ENCODE data around the gene ALX4. TPM values are rescaled to one million over a fixed set of nuclear protein-coding genes. Genes with fewer than 3 reads are reported as not detected.

Gene ALX4
- total and polyA plus RNA-seq, 2 of the 8 experiments (the other 6 are each of a cell fraction or from before 2014, with no cell fraction given) = not detected

GRCh38 chr11:44334356-44335004 is 24.5 kb upstream of the ALX4 start:
- H4K8ac ChIP-seq (ENCODE audit: extremely low read depth, insufficient read depth, low read length) = no peak overlapping the region
- no peak overlapping the region for H4K91ac ChIP-seq (replicated peaks; ENCODE audit: insufficient read length, low read length)
- H4K20me1 ChIP-seq (replicated peaks in 1 of 2; ENCODE audit: control insufficient read depth in 1 of 2, insufficient read depth in 2 of 2, low read length in 2 of 2) = no peaks in the 10 kb centered on the region
- POLR2A ChIA-PET (ENCODE audit: partially characterized antibody) = interaction anchor here (0.9 to 2.5 kb wide), 6 partner anchors 9 to 27 kb away, joined by 3 to 11 read pairs (median 9); no protein-coding TSS in a partner anchor
- no peak overlapping the region for H4K5ac ChIP-seq (ENCODE audit: insufficient read length, low read depth, low read length)
- H3K56ac ChIP-seq (replicated peaks; ENCODE audit: insufficient read length, low read depth, low read length) = no peak overlapping the region
- H3K18ac ChIP-seq (ENCODE audit: extremely low read depth, low read length) = 0 out of 2 replicates have a peak overlapping the region, but pooled peaks have one; percentile 27
- 0 out of 2 replicates have a peak overlapping the region, but pooled peaks have one; percentile 26 for H2AK5ac ChIP-seq (ENCODE audit: low read depth, low read length)
- no peak overlapping the region for H3K14ac ChIP-seq (ENCODE audit: insufficient read length)
- H3K23me2 ChIP-seq (ENCODE audit: low read depth, low read length) = no peaks in the 10 kb centered on the region; the same call in 1 of the 2 replicates
- H3K79me2 ChIP-seq (ENCODE audit: control insufficient read depth in 1 of 2, insufficient read depth in 2 of 2, low read length in 2 of 2) = no peaks in the 10 kb centered on the region
- no peak overlapping the region for H3K27ac ChIP-seq (ENCODE audit: low read depth, low read length)
- no peak overlapping the region for H2BK120ac ChIP-seq (replicated peaks; ENCODE audit: low read depth, low read length)
- peak; percentile 84 for FAIRE-seq
- peak in 1 of 2 experiments; percentile 63 for DNase-seq (ENCODE audit: low read depth in 1 of 2, low spot score in 2 of 2)
- CTCF ChIA-PET (ENCODE audit: partially characterized antibody) = interaction anchor here (0.6 to 7.0 kb wide), 16 partner anchors 9 to 231 kb away, joined by 3 to 47 read pairs (median 4); no protein-coding TSS in a partner anchor
- peak overlapping the region; percentile 29; the same call in 1 of the 2 replicates for H2BK20ac ChIP-seq (ENCODE audit: low read length)
- WGBS, 2 experiments (ENCODE audit: extremely low coverage in 1 of 2, insufficient coverage in 1 of 2, insufficient read length in 1 of 2, insufficient replicate concordance in 2 of 2, low coverage in 1 of 2, low lambda C conversion rate in 2 of 2, missing lambda C conversion rate in 1 of 2) = 3% methylated on average over 7 of the region's 7 CpGs; no CpG with 5 or more reads in 1 of the 2 experiments
- H3K27me3 ChIP-seq (replicated peaks in 1 of 4; ENCODE audit: control insufficient read depth in 3 of 4, extremely low read depth in 1 of 4, insufficient read depth in 3 of 4, low read length in 3 of 4) = peaks cover 7 to 66% (median 59%) of the 10 kb centered on the region in 4 experiments
- H3K4ac ChIP-seq (replicated peaks; ENCODE audit: insufficient read length, low read depth, low read length) = no peak overlapping the region
- H3K9ac ChIP-seq (replicated peaks in 1 of 4; ENCODE audit: extremely low read depth in 1 of 4, low read depth in 3 of 4, low read length in 3 of 4) = no peak overlapping the region
- H2AFZ ChIP-seq (ENCODE audit: low read length) = no peak overlapping the region
- peak overlapping the region in 3 of 4 experiments; percentile 7 to 46 (median 14); a peak in 4 of 8 replicates for H3K4me3 ChIP-seq (ENCODE audit: extremely low read depth in 1 of 4, insufficient read depth in 2 of 4, low read depth in 3 of 4, low read length in 4 of 4)
- no peaks in the 10 kb centered on the region for H3K79me1 ChIP-seq (ENCODE audit: low read depth, low read length)
- H3K4me2 ChIP-seq (ENCODE audit: insufficient read depth in 1 of 2, low read depth in 2 of 2, low read length in 2 of 2) = peak overlapping the region; percentile 60 to 72
- no peaks in the 10 kb centered on the region for H3K36me3 ChIP-seq (ENCODE audit: control insufficient read depth in 2 of 4, insufficient read depth in 4 of 4, low read length in 3 of 4)
- H2BK15ac ChIP-seq (ENCODE audit: low read length) = peak overlapping the region; percentile 84; the same call in 1 of the 2 replicates
- H2BK5ac ChIP-seq (ENCODE audit: low read depth, low read length) = no peak overlapping the region
- peak overlapping the region; percentile 39; the same call in 1 of the 2 replicates for H2BK12ac ChIP-seq (ENCODE audit: low read depth, low read length)
- no peaks in the 10 kb centered on the region for H3K9me3 ChIP-seq (ENCODE audit: insufficient read depth in 2 of 2, low read depth in 1 of 2, low read length in 1 of 2)
- H3K4me1 ChIP-seq (replicated peaks in 1 of 4; ENCODE audit: control insufficient read depth in 3 of 4, insufficient read depth in 4 of 4, low read length in 3 of 4) = peaks cover 3 to 9% (median 5%) of the 10 kb centered on the region in 4 experiments; a peak in 6 of 7 replicates
- no peak overlapping the region for H3K23ac ChIP-seq (ENCODE audit: insufficient read length)
- TF ChIP-seq CTCF (IDR thresholded peaks at IDR 0.05; ENCODE audit: control extremely low read depth in 1 of 3, insufficient read depth in 1 of 3, low read depth in 1 of 3, low read length in 3 of 3) (no peak), SP1 (IDR thresholded peaks at IDR 0.05; ENCODE audit: low read depth, low read length) (peak; percentile 93), CTBP2 (IDR thresholded peaks at IDR 0.05; ENCODE audit: borderline replicate concordance, insufficient read depth, insufficient read length, low read length) (peak; percentile 60), SUZ12 (IDR thresholded peaks at IDR 0.05; ENCODE audit: low read length) (peak; percentile 37; the same call in 1 of the 2 replicates), HDAC2 (IDR thresholded peaks at IDR 0.05; ENCODE audit: borderline replicate concordance in 1 of 2, low read depth in 2 of 2, low read length in 2 of 2) (0 out of 4 replicates have a peak, but pooled peaks of 1 of the 2 experiments have one; percentile 52), TBP (IDR thresholded peaks at IDR 0.05; ENCODE audit: low read depth, low read length) (no peak)
